ENCODE data around the gene LENG8.

- TF ChIP-seq GATA2 (IDR thresholded peaks at IDR 0.05; ENCODE audit: low read depth, low read length) (no peak), GATA3 (IDR thresholded peaks at IDR 0.05; ENCODE audit: low read depth, low read length) (no peak)
These were observed 53.6 kb downstream of the LENG8 start, which contains the start of gene LAIR2 for GRCh38 chr19:54502518-54503048.

Measured in SH-SY5Y (cell line).